ENCODE data around the gene BBLN. TPM values are rescaled to one million over a fixed set of nuclear protein-coding genes. Genes with fewer than 3 reads are reported as not detected.
"Not testable (repeated sequence)": the region's sequence is repeated elsewhere in the genome, so short reads cannot be mapped to it uniquely, and the experiment has no call there.

Gene BBLN
- total RNA-seq, 1 experiment from 2014 or later: 112 TPM

DNA sequence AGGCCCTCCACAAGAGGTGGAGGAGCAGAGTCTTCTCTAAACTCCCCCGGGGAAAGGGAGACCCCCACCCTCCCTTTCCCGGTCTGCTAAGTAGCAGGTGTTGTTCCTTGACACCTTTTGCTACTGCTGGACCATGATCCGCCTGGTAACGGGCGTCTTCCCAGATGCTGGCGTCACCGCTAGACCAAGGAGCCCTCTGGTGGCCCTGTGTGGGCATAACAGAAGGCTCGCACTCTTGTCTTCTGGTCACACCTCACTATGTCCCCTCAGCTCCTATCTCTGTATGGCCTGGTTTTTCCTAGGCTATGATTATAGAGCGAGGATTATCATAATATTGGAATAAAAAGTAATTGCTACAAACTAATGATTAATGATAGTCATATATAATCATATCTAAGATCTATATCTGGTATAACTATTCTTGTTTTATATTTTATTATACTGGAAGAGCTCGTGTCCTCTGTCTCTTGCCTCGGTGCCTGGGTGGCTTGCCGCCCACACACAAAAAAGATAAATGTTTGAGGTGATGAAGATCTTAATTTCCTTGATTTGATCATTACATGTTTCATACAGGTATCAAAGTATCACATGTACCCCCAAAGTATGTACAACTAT lies 30.0 kb upstream of the BBLN start:
- peaks cover 13% of the 10 kb centered on the region for H3K4me1 ChIP-seq (replicated peaks)
- DNase-seq (ENCODE audit: low read depth in 1 of 2, low spot score in 2 of 2); H3K9me3 ChIP-seq (replicated peaks): not testable (repeated sequence)

GRCh38 chr9:128130651-128131050 lies 29.4 kb upstream of the BBLN start:
- not testable (repeated sequence) for DNase-seq (ENCODE audit: low read depth in 1 of 2, low spot score in 2 of 2); H3K4me3 ChIP-seq; H3K9me3 ChIP-seq (replicated peaks); H3K27ac ChIP-seq; H3K36me3 ChIP-seq; H3K27me3 ChIP-seq (replicated peaks)
- peaks cover 13% of the 10 kb centered on the region for H3K4me1 ChIP-seq (replicated peaks)

More for the DNA sequence above, 30.0 kb upstream of the BBLN start:
- H3K4me3 ChIP-seq; H3K27me3 ChIP-seq (replicated peaks); H3K27ac ChIP-seq; H3K36me3 ChIP-seq: not testable (repeated sequence)

DNA sequence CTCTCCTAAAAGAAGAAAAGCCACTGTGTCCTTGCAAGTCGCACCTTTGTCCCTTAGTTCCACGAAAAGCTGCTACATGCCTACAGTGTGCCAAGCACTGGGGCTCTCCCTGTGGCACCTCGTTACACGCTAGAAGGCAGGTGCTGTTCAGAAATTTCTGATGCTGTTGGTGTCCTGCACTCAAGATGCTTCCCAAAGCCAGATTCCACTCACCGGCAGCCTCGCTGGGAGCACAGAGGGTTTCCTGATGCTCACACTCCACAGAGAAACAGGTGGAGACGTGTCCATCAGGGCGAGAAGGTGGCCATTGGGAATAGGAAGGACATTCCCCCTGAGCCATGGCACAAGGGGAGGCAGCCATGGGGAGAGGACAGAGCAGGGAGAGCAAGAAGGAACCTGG lies 28.7 kb upstream of the BBLN start:
- not testable (repeated sequence) for H3K4me3 ChIP-seq; H3K27me3 ChIP-seq (replicated peaks); DNase-seq (ENCODE audit: low read depth in 1 of 2, low spot score in 2 of 2); H3K36me3 ChIP-seq; H3K9me3 ChIP-seq (replicated peaks); H3K27ac ChIP-seq
- H3K4me1 ChIP-seq (replicated peaks): peaks cover 13% of the 10 kb centered on the region

- not testable (repeated sequence) for DNase-seq (ENCODE audit: low read depth in 1 of 2, low spot score in 2 of 2); H3K9me3 ChIP-seq (replicated peaks); H3K4me1 ChIP-seq (replicated peaks); H3K27me3 ChIP-seq (replicated peaks); H3K36me3 ChIP-seq; H3K4me3 ChIP-seq; H3K27ac ChIP-seq
Measured at GRCh38 chr9:128132139-128132538, 27.9 kb upstream of the BBLN start.

- not testable (repeated sequence) for H3K36me3 ChIP-seq
Measured at GRCh38 chr9:128135561-128135960, 24.5 kb upstream of the BBLN start.

GRCh38 chr9:128136816-128137793 lies 23.0 kb upstream of the BBLN start:
- Histone ChIP-seq H3K4me3 (no peak overlapping the region), H3K36me3 (no peaks in the 10 kb centered on the region), H3K27me3 (replicated peaks) (no peaks in the 10 kb centered on the region), H3K9me3 (replicated peaks) (no peaks in the 10 kb centered on the region), H3K27ac (no peak overlapping the region), H3K4me1 (replicated peaks) (no peaks in the 10 kb centered on the region)
- no peak for DNase-seq (ENCODE audit: low read depth in 1 of 2, low spot score in 2 of 2)

More at GRCh38 chr9:128135561-128135960, 24.5 kb upstream of the BBLN start:
- H3K27me3 ChIP-seq (replicated peaks); H3K4me1 ChIP-seq (replicated peaks); H3K9me3 ChIP-seq (replicated peaks); H3K27ac ChIP-seq; DNase-seq (ENCODE audit: low read depth in 1 of 2, low spot score in 2 of 2); H3K4me3 ChIP-seq: not testable (repeated sequence)

GRCh38 chr9:128138001-128138400 lies 22.1 kb upstream of the BBLN start:
- Histone ChIP-seq H3K27ac (no peak overlapping the region), H3K4me3 (no peak overlapping the region), H3K36me3 (no peaks in the 10 kb centered on the region), H3K9me3 (replicated peaks) (no peaks in the 10 kb centered on the region), H3K27me3 (replicated peaks) (no peaks in the 10 kb centered on the region), H3K4me1 (replicated peaks) (no peaks in the 10 kb centered on the region)
- no peak for DNase-seq (ENCODE audit: low read depth in 1 of 2, low spot score in 2 of 2)

GRCh38 chr9:128139621-128140020 lies 20.4 kb upstream of the BBLN start:
- Histone ChIP-seq H3K27me3 (replicated peaks) (no peaks in the 10 kb centered on the region), H3K27ac (no peak overlapping the region), H3K9me3 (replicated peaks) (no peaks in the 10 kb centered on the region), H3K4me3 (no peak overlapping the region), H3K4me1 (replicated peaks) (no peaks in the 10 kb centered on the region), H3K36me3 (no peaks in the 10 kb centered on the region)
- no peak for DNase-seq (ENCODE audit: low read depth in 1 of 2, low spot score in 2 of 2)

GRCh38 chr9:128141604-128142003 lies 18.5 kb upstream of the BBLN start:
- Histone ChIP-seq H3K9me3 (replicated peaks) (no peaks in the 10 kb centered on the region), H3K27ac (no peak overlapping the region), H3K36me3 (no peaks in the 10 kb centered on the region), H3K27me3 (replicated peaks) (no peaks in the 10 kb centered on the region), H3K4me3 (no peak overlapping the region), H3K4me1 (replicated peaks) (no peaks in the 10 kb centered on the region)
- DNase-seq (ENCODE audit: low read depth in 1 of 2, low spot score in 2 of 2): no peak

- no peak for DNase-seq (ENCODE audit: low read depth in 1 of 2, low spot score in 2 of 2)
- H3K27ac ChIP-seq: no peak overlapping the region
- H3K27me3 ChIP-seq (replicated peaks): no peaks in the 10 kb centered on the region
Measured at GRCh38 chr9:128142061-128142460, 18.0 kb upstream of the BBLN start.

DNA sequence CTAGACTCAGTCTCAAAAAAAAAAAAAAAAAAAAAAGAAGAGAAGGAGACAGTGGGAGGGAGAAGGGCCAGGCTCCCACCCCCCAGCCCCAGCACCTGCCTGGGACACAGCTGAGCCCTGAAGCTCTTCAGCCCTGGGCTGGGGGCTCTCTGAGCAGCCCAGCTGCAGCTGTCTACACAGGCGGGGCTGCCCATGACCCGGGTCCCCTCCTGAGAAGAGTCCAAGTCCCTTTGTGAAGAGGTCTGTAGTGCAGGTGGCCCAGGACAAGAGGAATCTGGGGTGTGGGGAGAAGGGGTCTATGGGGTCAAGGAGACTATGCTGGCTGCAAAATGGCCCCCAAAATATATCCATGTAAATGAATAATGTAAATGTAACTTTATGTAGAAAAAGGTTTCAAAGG lies 17.5 kb upstream of the BBLN start:
- Histone ChIP-seq H3K27me3 (replicated peaks) (no peaks in the 10 kb centered on the region), H3K9me3 (replicated peaks) (no peaks in the 10 kb centered on the region), H3K36me3 (no peaks in the 10 kb centered on the region), H3K4me1 (replicated peaks) (no peaks in the 10 kb centered on the region), H3K27ac (no peak overlapping the region), H3K4me3 (no peak overlapping the region)
- DNase-seq (ENCODE audit: low read depth in 1 of 2, low spot score in 2 of 2): no peak

More at GRCh38 chr9:128142061-128142460, 18.0 kb upstream of the BBLN start:
- no peaks in the 10 kb centered on the region for H3K36me3 ChIP-seq
- no peak overlapping the region for H3K4me3 ChIP-seq
- no peaks in the 10 kb centered on the region for H3K9me3 ChIP-seq (replicated peaks)
- no peaks in the 10 kb centered on the region for H3K4me1 ChIP-seq (replicated peaks)

DNA sequence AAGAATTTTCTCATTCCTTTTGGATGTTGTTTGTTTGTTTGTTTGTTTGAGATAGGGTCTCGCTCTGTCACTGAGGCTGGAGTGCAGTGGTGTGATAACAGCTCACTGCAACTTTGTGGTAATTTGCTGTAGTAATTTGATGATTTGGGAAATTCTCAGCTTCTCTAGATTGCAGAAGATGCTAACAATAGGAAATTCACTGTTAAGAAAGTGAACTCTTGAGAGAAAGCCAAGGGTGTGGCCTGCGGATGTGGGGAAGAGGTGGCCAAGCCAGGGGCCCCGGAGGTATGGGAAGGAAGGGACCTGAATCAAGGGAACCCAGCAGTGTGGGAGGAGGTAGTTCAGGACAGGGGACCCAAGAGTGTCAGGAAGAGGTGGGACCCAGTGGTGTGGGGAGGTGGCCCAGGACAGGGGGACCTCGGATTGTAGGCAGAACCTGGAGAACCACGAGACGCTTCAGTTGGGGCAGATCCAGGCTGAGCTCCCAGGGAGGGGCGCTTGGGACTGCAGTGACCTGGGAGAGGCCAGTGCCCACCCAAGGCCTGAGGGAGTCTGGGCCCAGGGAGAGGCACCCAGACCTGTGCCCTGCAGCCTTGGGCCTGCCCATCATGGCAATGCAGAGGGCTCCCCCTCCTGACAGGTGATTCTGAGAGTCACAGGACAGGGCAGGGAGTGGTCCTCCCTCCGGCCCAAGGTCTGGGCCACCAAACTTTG lies 16.4 kb upstream of the BBLN start:
- Histone ChIP-seq H3K9me3 (replicated peaks) (no peaks in the 10 kb centered on the region), H3K27ac (no peak overlapping the region), H3K4me1 (replicated peaks) (peaks cover under 1% of the 10 kb centered on the region; the same call in 1 of the 2 replicates), H3K36me3 (no peaks in the 10 kb centered on the region), H3K27me3 (replicated peaks) (no peaks in the 10 kb centered on the region), H3K4me3 (no peak overlapping the region)
- DNase-seq (ENCODE audit: low read depth in 1 of 2, low spot score in 2 of 2): no peak

DNA sequence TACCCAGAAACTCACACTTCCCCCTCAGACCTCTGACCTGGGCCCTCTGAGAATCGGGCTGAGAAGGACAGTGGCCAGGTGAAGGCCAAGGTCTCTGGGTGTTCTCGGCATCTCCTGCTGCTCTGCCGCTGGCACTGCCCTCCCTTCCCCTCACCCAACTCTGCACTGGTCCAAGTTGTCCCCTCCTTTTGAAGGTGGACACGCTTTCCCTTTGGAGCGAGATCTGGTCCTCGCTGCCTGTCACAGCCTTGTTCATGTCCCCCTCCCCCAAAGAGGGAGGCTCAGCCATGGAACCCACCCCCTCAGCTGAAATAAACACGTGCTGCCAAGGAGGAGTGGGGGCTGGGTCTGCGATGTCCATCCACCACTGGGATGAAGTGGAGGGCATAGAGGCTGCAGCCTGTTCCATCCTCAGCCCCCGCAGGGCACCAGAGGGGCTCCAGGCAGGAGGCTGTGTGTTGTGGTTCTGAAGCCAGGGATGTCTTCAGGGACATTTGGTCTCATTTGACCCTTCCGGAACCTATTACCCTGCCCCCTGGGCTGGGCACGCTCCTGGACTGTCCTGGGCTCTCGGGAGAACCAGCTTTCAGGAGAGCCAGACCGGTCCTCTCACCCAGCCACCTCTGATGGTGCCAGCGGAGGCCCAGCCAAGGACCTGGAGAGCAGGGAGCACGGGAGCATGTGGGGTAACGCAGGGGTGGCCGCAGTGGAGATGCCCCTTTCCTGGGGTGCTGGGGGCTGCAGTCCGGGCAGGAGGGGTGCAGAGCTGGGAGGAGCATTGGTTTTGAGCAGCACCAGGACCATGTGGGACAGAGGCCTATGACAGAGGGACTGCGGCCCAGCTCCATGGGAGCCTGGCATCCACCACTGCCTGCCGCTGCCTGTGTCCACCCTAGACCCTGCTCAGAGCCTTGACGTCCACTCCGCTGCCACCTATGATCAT lies 15.6 kb upstream of the BBLN start:
- no peaks in the 10 kb centered on the region for H3K36me3 ChIP-seq
- H3K27me3 ChIP-seq (replicated peaks): no peaks in the 10 kb centered on the region
- no peak overlapping the region for H3K27ac ChIP-seq
- no peaks in the 10 kb centered on the region for H3K9me3 ChIP-seq (replicated peaks)
- no peak for DNase-seq (ENCODE audit: low read depth in 1 of 2, low spot score in 2 of 2)
- peaks cover 7% of the 10 kb centered on the region for H3K4me1 ChIP-seq (replicated peaks)
- H3K4me3 ChIP-seq: no peak overlapping the region
